Esophagus muscularis mucosa (tissue), 4 donors: ENCODE measurements around the gene SOX10.

ENCODE experiments used
- EP300 ChIP-seq: sonication (generic); formaldehyde crosslinking; IDR thresholded peaks from one replicate; pipeline ENCODE4 v1.6.1; 2017; ENCODE audit warnings: antibody characterized with exemption
- POLR2A ChIP-seq: fragments of 450-650 bp; IDR thresholded peaks from one replicate; pipeline ENCODE4 v1.6.1; 2017; ENCODE audit warnings: antibody characterized with exemption, moderate library complexity, mild to moderate bottlenecking, low read depth
- TF ChIP-seq, protein P1 (sequence below), 3 experiments: fragments of 200-600 bp in 2 of 3; fragments of 450-650 bp in 1 of 3; sonication (generic) in 2 of 3; IDR thresholded peaks; one replicate each; pipeline ENCODE4 v1.5.1; 2017 to 2019; ENCODE audit warnings: antibody characterized with exemption in 3 of 3, mild to moderate bottlenecking in 2 of 3, moderate library complexity in 1 of 3

DNA sequence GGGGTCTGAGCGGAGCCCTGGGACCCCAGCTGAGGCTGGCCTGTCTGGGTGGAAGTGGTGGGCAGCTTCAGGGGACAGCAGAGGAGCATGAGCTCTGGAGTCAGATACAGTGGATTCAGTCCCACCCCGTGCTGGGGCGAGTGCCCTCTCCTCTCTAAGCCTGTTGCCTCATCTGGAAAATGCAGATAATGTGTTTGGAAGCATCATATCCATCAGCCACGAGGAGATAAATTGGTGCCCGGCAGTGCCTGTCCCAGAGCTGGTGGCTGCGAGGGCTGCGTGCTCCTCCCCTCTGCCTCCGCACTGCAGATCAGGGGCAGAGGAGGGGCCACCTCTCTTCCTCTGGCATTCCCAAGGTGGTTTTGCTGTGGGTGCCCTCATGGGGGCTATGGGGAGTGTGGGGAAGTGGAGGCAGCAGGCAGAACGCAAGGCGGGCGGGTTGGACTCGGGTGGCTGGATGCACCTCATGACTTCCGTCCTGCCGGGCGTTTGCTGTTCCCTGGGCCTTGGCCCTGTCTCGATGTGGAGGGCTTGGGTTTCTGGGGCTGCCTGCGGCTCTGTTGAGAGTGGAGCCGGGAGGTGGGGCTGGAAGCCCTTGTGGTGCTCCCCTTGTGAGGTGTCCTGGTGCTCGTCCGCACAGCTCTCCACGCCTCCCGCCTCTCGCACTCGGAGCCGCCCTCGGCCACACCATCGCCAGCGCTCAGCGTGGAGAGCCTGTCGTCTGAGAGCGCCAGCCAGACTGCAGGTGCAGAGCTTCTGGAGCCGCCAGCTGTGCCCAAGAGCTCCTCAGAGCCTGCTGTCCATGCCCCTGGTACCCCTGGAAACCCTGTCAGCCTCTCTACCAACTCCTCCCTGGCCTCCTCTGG lies 57.4 kb downstream of the SOX10 start:
- TF ChIP-seq, protein P1, sequence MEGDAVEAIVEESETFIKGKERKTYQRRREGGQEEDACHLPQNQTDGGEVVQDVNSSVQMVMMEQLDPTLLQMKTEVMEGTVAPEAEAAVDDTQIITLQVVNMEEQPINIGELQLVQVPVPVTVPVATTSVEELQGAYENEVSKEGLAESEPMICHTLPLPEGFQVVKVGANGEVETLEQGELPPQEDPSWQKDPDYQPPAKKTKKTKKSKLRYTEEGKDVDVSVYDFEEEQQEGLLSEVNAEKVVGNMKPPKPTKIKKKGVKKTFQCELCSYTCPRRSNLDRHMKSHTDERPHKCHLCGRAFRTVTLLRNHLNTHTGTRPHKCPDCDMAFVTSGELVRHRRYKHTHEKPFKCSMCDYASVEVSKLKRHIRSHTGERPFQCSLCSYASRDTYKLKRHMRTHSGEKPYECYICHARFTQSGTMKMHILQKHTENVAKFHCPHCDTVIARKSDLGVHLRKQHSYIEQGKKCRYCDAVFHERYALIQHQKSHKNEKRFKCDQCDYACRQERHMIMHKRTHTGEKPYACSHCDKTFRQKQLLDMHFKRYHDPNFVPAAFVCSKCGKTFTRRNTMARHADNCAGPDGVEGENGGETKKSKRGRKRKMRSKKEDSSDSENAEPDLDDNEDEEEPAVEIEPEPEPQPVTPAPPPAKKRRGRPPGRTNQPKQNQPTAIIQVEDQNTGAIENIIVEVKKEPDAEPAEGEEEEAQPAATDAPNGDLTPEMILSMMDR (IDR thresholded peaks at IDR 0.05) = no peak
- TF ChIP-seq POLR2A (no peak), EP300 (no peak)
